ENCODE data around the gene SORBS2. TPM values are rescaled to one million over a fixed set of nuclear protein-coding genes. Genes with fewer than 3 reads are reported as not detected.
"Not testable (repeated sequence)": the region's sequence is repeated elsewhere in the genome, so short reads cannot be mapped to it uniquely, and the experiment has no call there.

Gene SORBS2
- total RNA-seq, 1 experiment from 2014 or later, result 3.3 TPM

DNA sequence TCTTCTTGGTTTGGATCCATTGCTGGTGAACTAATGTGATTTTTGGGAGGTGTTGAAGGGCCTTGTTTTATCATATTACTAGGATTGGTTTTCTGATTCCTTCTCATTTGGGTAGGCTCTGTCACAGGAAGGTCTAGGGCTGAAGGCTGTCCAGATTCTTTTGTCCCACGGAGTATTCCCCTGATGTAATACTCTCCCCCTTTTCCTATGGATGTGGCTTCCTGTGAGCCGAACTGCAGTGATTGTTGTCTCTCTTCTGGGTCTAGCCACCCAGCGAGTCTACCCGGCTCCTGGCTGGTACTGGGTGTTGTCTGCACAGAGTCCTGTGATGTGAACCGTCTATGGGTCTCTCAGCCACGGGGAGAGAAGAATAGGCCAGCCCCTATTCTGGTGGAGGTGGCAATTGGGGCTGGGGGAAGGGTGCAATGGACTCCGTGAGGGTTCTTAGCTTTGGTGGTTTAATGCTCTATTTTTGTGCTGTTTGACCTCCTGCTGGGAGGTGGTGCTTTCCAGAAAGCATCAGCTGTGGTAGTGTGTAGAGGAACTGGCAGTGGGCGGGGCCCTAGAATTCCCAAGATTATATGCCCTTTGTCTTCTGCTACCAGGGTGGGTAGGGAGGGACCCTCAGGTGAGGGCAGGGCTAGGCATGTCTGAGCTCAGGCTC is 252.6 kb downstream of the SORBS2 start:
- not testable (repeated sequence) for DNase-seq (ENCODE audit: low read depth)

DNA sequence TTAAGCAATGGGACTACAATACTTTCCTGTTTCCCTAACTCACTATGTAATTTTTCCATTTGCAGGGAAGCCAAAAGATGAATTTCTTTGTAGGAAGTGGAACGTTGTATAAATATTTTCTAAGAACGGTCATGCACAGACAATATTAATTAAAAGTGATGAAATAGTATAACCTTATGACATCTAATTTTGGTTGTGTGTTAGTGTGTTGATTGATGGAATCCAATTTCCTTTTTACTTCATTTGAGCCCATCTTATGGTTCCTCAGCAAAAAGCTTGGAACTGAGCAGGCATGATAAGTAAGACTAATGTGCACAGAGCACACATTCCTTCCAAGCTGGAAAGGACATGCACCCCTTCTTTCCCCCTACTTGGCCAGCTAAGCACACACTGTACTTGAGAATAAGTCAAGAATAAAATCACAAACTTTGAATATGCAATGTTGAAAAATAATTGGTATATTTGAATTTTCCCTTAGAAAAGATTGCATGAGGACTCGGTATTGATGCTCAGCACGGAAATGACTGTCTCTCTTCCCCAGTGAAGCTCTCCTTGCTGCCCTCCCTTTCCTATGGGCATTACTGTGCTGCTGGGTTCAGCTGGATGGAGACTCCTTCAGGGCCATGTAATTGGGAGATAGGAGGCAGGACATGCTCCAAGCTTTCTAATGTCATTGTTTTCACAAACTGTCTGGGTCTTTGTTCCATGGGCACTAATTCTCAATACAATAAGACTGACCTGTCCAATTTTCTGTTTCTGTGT is 257.4 kb downstream of the SORBS2 start:
- DNase-seq (ENCODE audit: low read depth), result no peak

DNA sequence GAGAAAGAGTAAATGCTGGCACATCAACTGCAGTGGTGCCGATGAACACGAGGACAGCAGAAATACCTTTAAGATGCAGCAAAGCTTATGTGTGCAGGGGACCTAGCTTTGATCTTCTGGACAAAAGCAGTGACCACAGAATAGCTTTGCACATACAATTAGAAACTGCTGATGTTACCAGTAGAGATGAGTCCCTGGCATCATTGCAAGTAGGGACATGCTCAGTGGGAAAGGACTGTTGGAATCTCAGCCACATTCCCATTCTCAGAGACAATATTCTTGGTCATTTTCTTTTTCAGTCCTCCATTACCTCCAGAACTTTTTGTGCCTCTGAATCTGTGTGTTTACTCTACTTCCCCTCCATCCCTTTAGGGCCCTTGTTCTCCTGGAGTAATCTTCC is 259.7 kb downstream of the SORBS2 start:
- DNase-seq (ENCODE audit: low read depth), result no peak

DNA sequence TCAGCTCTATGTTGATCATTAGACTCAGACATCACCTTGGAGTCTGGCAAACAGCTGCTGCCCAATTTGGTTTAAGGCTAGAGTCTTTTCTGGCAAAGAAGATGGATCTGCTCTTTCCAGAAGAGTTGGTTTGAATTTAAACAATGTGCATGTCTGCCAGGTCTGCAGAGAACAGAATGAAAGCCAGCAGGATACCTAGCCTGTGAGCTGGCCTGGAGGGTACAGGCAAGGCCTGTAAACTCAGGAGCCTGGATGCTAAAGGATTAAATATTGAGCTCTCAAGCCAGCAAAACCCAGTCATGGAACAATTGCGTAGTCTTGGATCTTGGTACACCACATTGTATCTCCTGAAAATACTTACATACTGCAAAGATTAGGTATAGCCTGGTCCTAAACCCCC is 261.1 kb downstream of the SORBS2 start:
- DNase-seq (ENCODE audit: low read depth), result no peak

DNA sequence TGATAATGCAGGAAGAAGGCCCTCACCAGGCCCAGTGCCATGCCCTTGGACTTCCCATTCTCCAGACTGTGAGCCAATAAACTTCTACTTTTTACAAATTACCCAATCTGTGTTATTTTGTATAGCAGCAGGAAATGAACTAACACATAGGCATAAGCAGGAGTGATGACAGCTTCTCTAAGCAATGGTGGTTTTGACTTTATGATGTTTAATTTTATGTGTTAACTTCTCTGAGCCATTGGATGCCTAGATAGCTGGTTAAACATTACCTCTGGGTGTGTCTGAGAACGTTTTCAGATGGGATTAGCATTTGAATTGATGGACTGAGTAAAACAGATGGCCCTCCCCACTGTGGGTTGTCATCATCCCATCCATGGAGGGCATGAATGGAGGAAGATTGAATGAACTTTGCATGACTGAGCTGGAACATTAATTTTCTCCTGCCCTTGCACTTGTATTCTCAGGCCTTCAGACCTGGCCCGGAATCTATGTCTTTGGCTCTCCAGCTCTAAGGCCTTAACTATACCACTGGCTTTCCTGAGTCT is 262.8 kb downstream of the SORBS2 start:
- no peak for DNase-seq (ENCODE audit: low read depth)

DNA sequence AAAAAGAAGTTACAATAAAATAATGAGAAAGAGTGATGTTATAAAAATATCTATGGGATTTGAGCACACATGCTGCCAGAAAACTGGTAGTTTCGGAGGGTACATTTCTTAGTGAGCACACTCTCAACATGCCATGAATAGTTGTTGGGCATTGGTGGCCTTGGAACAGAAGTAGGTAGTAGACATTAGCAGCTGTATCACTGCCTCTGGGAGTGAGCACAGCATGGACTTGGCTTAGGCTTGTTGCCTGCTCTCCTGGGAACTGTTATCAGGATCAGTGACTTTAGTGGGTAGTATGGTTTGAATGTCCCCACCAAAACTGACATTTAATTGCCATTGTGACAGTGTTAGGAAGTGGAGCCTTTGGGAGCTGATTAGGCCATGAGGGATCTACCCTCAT is 263.4 kb downstream of the SORBS2 start:
- DNase-seq (ENCODE audit: low read depth), result no peak

DNA sequence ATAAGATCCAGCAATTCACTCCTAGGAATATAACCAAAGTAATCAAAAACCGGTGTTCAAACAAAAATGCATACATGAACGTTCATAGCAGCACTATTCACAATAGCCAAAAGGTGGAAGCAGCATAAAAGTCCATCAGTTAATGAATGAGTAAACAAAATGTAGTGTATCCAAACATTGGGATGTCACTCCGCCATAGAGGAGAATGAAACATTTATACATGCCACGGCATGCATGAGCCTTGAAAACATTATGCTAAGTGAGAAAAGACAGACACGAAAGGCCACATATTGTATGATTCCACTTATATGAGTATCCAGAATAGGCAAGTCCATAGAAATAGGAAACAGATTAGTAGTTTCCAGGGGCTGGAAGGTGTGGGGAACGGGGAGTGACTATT is 265.7 kb downstream of the SORBS2 start:
- DNase-seq (ENCODE audit: low read depth), result no peak

DNA sequence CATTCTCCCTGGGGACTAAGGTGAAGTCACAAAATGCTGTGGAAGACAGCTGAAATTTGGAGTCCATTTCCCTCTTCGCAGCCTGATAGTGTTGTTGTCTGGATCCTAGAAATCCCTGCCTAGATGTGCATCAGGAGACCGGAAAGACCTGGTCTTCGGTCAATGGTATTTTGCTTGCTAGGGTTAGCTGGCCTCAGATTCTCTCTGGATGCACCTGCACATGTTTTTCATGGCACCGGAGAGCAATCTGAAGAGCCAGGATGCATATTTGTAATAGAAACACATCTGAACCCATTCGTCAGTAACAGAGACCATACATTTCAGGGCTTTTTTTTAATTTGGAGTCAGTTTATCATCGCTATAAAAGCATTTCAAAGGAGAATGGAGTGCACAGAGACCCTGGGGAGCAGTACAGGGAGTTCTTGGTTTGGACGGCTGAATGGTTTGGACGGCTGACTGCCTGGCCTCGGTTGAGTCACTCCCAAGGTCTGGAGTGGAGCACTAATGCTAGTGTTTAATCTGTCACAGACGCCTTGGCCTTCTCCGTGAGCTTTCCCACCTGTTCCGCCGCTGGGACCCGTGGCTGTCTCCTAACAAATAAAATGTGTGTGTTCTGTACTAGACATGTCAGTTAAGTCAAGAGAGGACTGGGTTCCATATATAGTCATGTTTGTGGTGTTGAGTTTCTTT is 269.2 kb downstream of the SORBS2 start:
- DNase-seq (ENCODE audit: low read depth), result no peak

DNA sequence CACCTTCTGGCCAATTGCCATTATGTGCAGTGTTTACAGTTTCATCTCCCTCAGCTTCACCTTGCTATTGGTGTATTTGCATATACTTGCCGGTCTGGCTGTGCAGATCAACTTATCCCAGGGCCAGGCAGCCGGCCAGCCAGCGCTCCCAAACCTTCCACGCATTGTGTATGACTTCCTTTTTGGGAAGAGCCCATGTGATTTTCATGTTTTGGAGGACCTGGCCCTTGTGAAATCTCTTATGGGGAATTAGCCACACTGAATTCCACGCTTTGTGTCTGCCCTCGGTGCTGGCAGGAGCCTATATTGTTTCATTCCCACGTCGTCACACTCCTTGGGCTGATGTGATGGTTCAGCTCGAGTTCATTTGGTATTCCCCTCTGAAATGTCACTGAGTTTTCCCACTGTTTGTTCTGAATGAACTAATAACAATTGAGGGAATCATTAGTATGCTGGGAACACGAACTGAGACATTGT is 270.7 kb downstream of the SORBS2 start:
- DNase-seq (ENCODE audit: low read depth), result no peak

DNA sequence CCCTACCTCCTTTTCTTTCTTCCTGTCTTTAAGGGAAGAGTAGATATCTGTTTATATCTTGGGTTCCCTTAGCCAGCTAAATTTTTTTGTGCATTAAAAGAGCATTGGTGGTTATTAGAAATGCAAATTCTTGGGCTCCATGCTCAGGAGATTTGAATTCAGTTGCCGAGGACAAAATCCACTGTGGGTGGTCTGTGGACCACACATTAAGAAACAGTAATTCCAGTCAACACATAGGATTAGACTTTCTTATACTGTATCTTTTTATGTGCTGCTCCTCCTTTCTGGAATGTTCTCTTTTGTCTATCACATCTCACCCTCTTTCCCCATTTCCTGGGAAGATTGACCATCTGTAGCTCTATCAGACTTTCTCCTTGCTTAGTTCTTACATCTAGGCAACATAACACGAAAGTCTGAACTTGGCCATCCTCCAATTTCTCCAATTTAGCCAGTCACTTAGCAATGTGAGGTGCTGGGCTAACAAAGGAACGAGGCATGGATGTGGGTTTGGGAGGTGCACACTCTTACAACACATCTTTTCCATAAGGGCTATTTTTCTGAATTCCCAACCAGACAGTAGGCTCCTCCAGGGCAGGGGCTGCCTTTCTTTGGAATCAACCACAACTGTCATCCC is 271.4 kb downstream of the SORBS2 start:
- no peak for DNase-seq (ENCODE audit: low read depth)

DNA sequence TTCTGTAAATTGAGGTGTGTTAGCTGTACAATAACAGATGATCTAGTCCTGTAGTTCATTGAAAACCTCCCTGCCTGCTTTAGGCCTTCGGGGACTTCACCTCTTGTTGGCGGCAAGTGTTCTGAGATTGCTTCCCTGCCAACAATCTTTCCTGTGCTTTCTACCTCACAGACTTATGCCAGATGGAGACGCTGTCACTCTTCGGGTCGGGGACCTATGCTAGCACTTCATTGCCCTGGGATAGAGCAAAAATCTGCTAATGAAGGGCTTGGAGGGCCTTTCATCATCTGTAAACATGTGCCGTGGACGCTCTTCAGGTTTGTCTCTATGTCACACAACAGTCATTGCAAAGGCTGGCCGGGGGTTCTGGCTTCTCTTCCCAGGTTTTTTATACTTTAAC is 272.0 kb downstream of the SORBS2 start:
- DNase-seq (ENCODE audit: low read depth), result no peak

DNA sequence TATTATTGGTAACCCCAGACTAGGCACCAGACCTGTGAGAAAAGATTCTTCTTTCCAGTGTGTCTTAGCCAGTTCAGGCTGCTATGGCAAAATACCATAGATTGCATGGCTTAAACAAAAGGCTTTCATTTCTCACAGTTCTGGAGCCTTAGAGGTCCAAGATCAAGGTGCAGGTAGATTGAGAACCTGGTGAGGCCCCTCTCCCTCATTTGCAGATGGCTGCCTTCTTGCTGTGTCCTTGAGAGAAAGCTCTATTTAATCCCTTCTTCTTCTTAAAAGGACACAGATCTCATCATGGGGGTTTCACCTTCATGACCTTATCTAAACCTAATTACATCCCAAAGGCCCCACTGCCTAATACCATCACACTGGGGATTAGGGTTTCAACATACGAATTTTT is 273.2 kb downstream of the SORBS2 start:
- DNase-seq (ENCODE audit: low read depth), result no peak

DNA sequence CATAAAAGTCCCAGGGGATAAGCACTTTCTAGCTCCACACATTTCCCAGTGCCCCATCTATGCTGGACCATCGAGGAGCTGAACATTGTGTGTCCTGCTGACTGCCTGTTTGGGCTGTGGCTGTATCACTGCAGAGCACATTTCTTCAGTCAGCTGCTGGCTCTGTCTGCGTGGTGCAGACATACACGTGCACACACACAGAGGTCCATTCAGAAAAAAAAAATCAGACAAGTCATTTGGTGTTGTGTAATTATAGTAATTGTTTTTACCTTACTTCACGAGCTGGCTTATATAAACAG is 275.6 kb downstream of the SORBS2 start:
- DNase-seq (ENCODE audit: low read depth), result peak; percentile 7

DNA sequence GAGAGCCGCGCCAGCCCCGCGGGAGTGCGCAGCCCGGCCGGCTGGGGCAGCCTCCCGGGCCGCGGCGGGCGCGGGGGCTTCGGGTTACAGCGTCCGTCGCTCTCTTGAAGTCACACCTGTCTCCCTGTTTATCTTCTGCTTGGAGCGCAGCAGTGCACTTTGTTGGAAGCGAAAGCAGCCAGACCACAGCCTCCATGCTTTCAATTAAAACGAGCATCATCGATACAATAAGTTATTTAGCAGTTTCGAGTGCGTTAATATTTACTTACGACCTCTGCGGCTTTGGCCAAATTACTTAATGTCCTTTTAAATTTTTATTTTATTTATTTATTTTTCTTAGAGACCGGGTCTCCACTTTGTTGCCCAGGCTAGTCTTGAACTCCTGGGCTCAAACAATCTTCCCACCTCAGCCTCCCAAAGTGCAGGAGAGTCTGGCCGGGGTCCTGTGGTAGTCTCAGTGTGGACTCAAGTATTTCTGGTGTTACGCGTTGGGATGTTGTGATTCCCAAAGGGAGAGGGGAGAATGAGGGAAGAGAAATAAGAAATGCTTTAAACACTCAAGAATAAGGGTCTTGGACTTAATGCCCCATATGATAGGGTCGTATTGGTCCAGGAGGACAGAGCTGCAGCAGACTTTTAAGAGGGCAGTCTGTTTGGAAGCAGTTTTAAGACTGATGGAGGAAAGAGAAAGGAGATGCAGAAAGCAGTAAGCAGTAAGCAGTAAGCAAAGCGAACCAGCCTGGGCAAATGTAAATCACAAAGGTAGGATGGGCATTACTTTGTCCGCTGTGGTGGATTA is 276.2 kb downstream of the SORBS2 start:
- no peak for DNase-seq (ENCODE audit: low read depth)

Data from Daoy (cell line).